HUES6 (cell line): ENCODE data around the gene COQ8B.

Experiments used
- H3K27ac ChIP-seq: 2 replicates; pipeline ENCODE4 v1.7.0; 2013; ENCODE audit warnings: low read depth, mild to moderate bottlenecking, low read length, inconsistent platforms
- H3K27me3 ChIP-seq: 2 replicates; pipeline ENCODE4 v1.6.1; 2013; ENCODE audit warnings: low read length; ENCODE audit not compliant: control insufficient read depth, insufficient read depth
- H3K36me3 ChIP-seq: 2 replicates; pipeline ENCODE4 v1.6.1; 2013; ENCODE audit warnings: low read length; ENCODE audit not compliant: control insufficient read depth, insufficient read depth
- H3K4me1 ChIP-seq: 2 replicates; pipeline ENCODE4 v1.6.1; 2013; ENCODE audit warnings: low read length; ENCODE audit not compliant: control insufficient read depth, insufficient read depth
- H3K4me3 ChIP-seq: 2 replicates; pipeline ENCODE4 v1.5.1; 2013; ENCODE audit warnings: low read depth, low read length
- H3K9ac ChIP-seq: one replicate; pipeline ENCODE4 v1.6.1; 2013; ENCODE audit warnings: mild to moderate bottlenecking, low read length
- H3K9me3 ChIP-seq: 2 replicates; pipeline ENCODE4 v1.6.1; 2013; ENCODE audit warnings: low read depth, low read length; ENCODE audit not compliant: control insufficient read depth, insufficient read depth

COQ8B gene

GRCh38 chr19:40642757-40643305 is 73.9 kb downstream of the COQ8B start:
- Histone ChIP-seq H3K27ac (no peak overlapping the region), H3K4me1 (peaks cover 4% of the 10 kb centered on the region; the same call in 1 of the 2 replicates), H3K27me3 (no peaks in the 10 kb centered on the region), H3K9me3 (no peaks in the 10 kb centered on the region), H3K36me3 (no peaks in the 10 kb centered on the region), H3K4me3 (no peak overlapping the region), H3K9ac (no peak overlapping the region)

- Histone ChIP-seq H3K27ac (no peak overlapping the region), H3K27me3 (no peaks in the 10 kb centered on the region), H3K9me3 (no peaks in the 10 kb centered on the region), H3K4me1 (peaks cover 4% of the 10 kb centered on the region; the same call in 1 of the 2 replicates), H3K4me3 (no peak overlapping the region), H3K36me3 (no peaks in the 10 kb centered on the region), H3K9ac (no peak overlapping the region)
These were observed 74.5 kb downstream of the COQ8B start for GRCh38 chr19:40642051-40642706.
